ENCODE results near the gene PPP3CA.

The PPP3CA gene

DNA sequence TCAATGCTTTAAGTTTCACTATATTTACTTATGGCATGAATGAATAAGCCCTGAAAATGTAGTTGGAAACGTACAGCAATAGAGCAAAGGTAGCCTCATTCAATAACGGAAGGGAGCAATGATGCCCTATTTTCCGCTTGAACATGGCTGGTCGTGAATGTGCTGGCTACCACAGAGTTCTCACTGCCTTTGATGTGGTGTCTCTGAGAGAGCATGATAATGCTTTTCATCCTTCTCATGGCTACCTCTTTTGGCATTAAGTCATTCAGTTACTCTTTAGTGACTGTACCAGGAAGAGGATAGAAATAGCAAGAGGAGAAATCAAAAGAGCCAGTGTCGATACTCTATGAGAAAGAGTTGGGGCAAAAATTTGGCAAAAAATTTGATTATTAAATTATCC lies 308.0 kb downstream of the PPP3CA start:
- TF ChIP-seq TAF1 (IDR thresholded peaks at IDR 0.05; ENCODE audit: low read depth) (no peak), YY1 (IDR thresholded peaks at IDR 0.05; ENCODE audit: low read depth) (no peak), NFIC (IDR thresholded peaks at IDR 0.05) (no peak), EGR1 (IDR thresholded peaks at IDR 0.05) (no peak), EP300 (IDR thresholded peaks at IDR 0.05; ENCODE audit: borderline replicate concordance) (no peak), CEBPB (IDR thresholded peaks at IDR 0.05) (no peak), RAD21 (IDR thresholded peaks at IDR 0.05; ENCODE audit: low read depth) (no peak), ZBTB7A (IDR thresholded peaks at IDR 0.05; ENCODE audit: low read depth) (no peak), TEAD4 (IDR thresholded peaks at IDR 0.05) (no peak), CREB1 (IDR thresholded peaks at IDR 0.05; ENCODE audit: low read depth) (no peak), REST (IDR thresholded peaks at IDR 0.05; ENCODE audit: low read depth) (no peak), FOXM1 (IDR thresholded peaks at IDR 0.05; ENCODE audit: borderline replicate concordance, low read depth) (no peak), TCF12 (IDR thresholded peaks at IDR 0.05; ENCODE audit: low read depth) (no peak)
- TF ChIP-seq, protein P1, sequence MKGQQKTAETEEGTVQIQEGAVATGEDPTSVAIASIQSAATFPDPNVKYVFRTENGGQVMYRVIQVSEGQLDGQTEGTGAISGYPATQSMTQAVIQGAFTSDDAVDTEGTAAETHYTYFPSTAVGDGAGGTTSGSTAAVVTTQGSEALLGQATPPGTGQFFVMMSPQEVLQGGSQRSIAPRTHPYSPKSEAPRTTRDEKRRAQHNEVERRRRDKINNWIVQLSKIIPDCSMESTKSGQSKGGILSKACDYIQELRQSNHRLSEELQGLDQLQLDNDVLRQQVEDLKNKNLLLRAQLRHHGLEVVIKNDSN (IDR thresholded peaks at IDR 0.05), result no peak
- TF ChIP-seq, protein P2, sequence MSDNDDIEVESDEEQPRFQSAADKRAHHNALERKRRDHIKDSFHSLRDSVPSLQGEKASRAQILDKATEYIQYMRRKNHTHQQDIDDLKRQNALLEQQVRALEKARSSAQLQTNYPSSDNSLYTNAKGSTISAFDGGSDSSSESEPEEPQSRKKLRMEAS (IDR thresholded peaks at IDR 0.05), result no peak

DNA sequence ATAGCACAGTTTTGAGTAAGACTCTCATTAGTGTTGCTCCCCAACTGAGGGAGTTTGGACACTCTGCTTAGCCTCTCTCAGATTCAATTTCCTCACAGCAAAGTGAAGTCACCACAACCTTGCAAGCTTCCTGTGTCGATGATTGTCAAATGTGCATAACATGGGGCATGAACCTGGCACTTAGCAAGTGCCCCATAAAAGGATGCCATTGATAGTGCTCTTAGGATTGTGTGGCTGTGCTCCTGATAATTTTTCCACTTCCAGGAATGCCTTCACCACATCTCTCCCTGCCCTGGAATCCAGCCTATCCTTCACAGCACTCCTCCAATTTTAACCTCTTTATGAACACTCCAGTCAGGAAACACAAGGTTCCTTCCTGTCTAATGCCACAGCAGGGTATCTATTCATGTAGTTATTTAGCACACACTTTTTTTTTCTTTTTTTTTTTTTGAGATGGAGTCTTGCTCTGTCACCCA lies 309.4 kb downstream of the PPP3CA start:
- TF ChIP-seq, protein P1 (IDR thresholded peaks at IDR 0.05), result no peak
- TF ChIP-seq YY1 (IDR thresholded peaks at IDR 0.05; ENCODE audit: low read depth) (no peak), TCF12 (IDR thresholded peaks at IDR 0.05; ENCODE audit: low read depth) (no peak), ZBTB7A (IDR thresholded peaks at IDR 0.05; ENCODE audit: low read depth) (no peak), RAD21 (IDR thresholded peaks at IDR 0.05; ENCODE audit: low read depth) (no peak), FOXM1 (IDR thresholded peaks at IDR 0.05; ENCODE audit: borderline replicate concordance, low read depth) (no peak), CREB1 (IDR thresholded peaks at IDR 0.05; ENCODE audit: low read depth) (no peak), TEAD4 (IDR thresholded peaks at IDR 0.05) (no peak), CEBPB (IDR thresholded peaks at IDR 0.05) (no peak), NFIC (IDR thresholded peaks at IDR 0.05) (no peak)
- TF ChIP-seq, protein P2 (IDR thresholded peaks at IDR 0.05), result no peak

- TF ChIP-seq CREB1 (IDR thresholded peaks at IDR 0.05; ENCODE audit: low read depth) (no peak), TEAD4 (IDR thresholded peaks at IDR 0.05) (peak; percentile 64; the same call in 1 of the 2 replicates), NFIC (IDR thresholded peaks at IDR 0.05) (no peak)
Observed at GRCh38 chr4:101037249-101037648, 310.1 kb downstream of the PPP3CA start.

DNA sequence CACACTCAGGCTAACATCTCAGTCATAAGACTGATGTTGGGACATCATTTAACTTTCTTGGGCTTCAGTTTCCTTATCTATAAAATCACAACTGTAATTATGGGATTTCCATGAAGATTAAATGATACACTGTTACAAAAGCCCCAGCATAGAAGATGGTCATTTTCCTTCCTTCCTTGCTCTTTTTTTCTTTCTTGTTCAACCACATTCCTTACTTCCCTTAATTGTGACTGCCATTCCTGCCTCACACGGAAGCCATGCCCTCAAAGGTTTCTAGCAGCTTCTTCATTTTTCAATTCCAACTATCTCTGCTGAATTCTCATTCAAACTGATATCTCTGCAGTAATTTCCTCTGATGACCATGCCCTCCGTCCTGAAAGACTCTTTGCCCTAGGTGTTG lies 311.8 kb downstream of the PPP3CA start:
- TF ChIP-seq NFIC (IDR thresholded peaks at IDR 0.05) (no peak), CREB1 (IDR thresholded peaks at IDR 0.05; ENCODE audit: low read depth) (no peak), FOXM1 (IDR thresholded peaks at IDR 0.05; ENCODE audit: borderline replicate concordance, low read depth) (no peak), YY1 (IDR thresholded peaks at IDR 0.05; ENCODE audit: low read depth) (no peak), TAF1 (IDR thresholded peaks at IDR 0.05; ENCODE audit: low read depth) (no peak), TCF12 (IDR thresholded peaks at IDR 0.05; ENCODE audit: low read depth) (no peak), REST (IDR thresholded peaks at IDR 0.05; ENCODE audit: low read depth) (no peak), EGR1 (IDR thresholded peaks at IDR 0.05) (no peak), EP300 (IDR thresholded peaks at IDR 0.05; ENCODE audit: borderline replicate concordance) (no peak), TEAD4 (IDR thresholded peaks at IDR 0.05) (no peak), ZBTB7A (IDR thresholded peaks at IDR 0.05; ENCODE audit: low read depth) (no peak), RAD21 (IDR thresholded peaks at IDR 0.05; ENCODE audit: low read depth) (no peak), CEBPB (IDR thresholded peaks at IDR 0.05) (no peak)
- TF ChIP-seq, protein P1 (IDR thresholded peaks at IDR 0.05), result no peak
- TF ChIP-seq, protein P2 (IDR thresholded peaks at IDR 0.05), result no peak

DNA sequence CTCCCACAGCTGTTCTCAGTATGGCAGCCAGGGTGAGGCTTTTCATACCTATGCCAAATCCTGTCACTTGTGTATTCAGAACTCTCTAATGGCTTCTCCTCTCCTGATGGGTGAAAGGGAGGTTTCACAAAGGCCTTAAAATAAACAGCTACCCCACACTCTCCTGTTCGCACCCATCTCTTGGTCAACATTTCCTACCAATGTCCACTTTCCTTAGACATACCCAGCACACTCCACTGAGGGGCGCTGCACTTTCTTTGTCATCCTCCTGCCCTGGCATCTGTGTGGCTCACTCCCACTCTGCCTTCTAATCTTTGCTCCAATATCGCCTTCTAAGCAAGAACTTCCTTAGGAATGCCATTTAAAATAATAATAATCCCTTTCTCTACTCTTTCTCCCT lies 313.3 kb downstream of the PPP3CA start:
- no peak for TF ChIP-seq TAF1 (IDR thresholded peaks at IDR 0.05; ENCODE audit: low read depth)
- TF ChIP-seq RAD21 (IDR thresholded peaks at IDR 0.05; ENCODE audit: low read depth), result no peak
- TF ChIP-seq NFIC (IDR thresholded peaks at IDR 0.05), result no peak
- TF ChIP-seq REST (IDR thresholded peaks at IDR 0.05; ENCODE audit: low read depth), result no peak
- TF ChIP-seq, protein P2 (IDR thresholded peaks at IDR 0.05), result no peak
- no peak for TF ChIP-seq TEAD4 (IDR thresholded peaks at IDR 0.05)
- no peak for TF ChIP-seq CEBPB (IDR thresholded peaks at IDR 0.05)
- TF ChIP-seq EP300 (IDR thresholded peaks at IDR 0.05; ENCODE audit: borderline replicate concordance), result no peak
- no peak for TF ChIP-seq TCF12 (IDR thresholded peaks at IDR 0.05; ENCODE audit: low read depth)
- TF ChIP-seq, protein P1 (IDR thresholded peaks at IDR 0.05), result no peak
- TF ChIP-seq EGR1 (IDR thresholded peaks at IDR 0.05), result no peak
- TF ChIP-seq CREB1 (IDR thresholded peaks at IDR 0.05; ENCODE audit: low read depth), result no peak
- no peak for TF ChIP-seq FOXM1 (IDR thresholded peaks at IDR 0.05; ENCODE audit: borderline replicate concordance, low read depth)
- TF ChIP-seq YY1 (IDR thresholded peaks at IDR 0.05; ENCODE audit: low read depth), result no peak
- no peak for TF ChIP-seq ZBTB7A (IDR thresholded peaks at IDR 0.05; ENCODE audit: low read depth)
